Fibroblast of lung (primary cell): ENCODE measurements around the gene RETREG1. TPM values are rescaled to one million over a fixed set of nuclear protein-coding genes. Genes with fewer than 3 reads are reported as not detected.

Experiments used
- DNase-seq, 2 donors: peaks; one replicate each; pipeline versions ENCODE4 v3.0.0 to v3.0.0-alpha.2; 2010; ENCODE audit warnings: low read depth in 2 of 2
- H2AFZ ChIP-seq: 2 replicates; pipeline ENCODE4 v1.5.1; 2012; ENCODE audit warnings: low read length, control low read depth, inconsistent platforms
- H3K27ac ChIP-seq: 2 replicates; pipeline ENCODE4 v1.5.1; 2011; ENCODE audit warnings: low read length, control low read depth; ENCODE audit not compliant: insufficient read depth
- H3K27me3 ChIP-seq: 2 replicates; pipeline ENCODE4 v1.5.1; 2011; ENCODE audit warnings: mild to moderate bottlenecking, low read length; ENCODE audit not compliant: control insufficient read depth, insufficient read depth
- H3K36me3 ChIP-seq: 2 replicates; pipeline ENCODE4 v1.5.1; 2011; ENCODE audit warnings: low read length; ENCODE audit not compliant: control insufficient read depth, insufficient read depth
- H3K4me1 ChIP-seq: 2 replicates; pipeline ENCODE4 v1.5.1; 2011; ENCODE audit warnings: low read length; ENCODE audit not compliant: control insufficient read depth, insufficient read depth; ENCODE audit errors: extremely low read depth
- H3K4me2 ChIP-seq: 2 replicates; pipeline ENCODE4 v1.5.1; 2011; ENCODE audit warnings: low read length, control low read depth; ENCODE audit not compliant: insufficient read depth; ENCODE audit errors: extremely low read depth
- H3K4me3 ChIP-seq, 4 experiments: fragments of 200-600 bp in 1 of 4; sonication (generic) in 1 of 4; replicated peaks in 1 of 4; 2 replicates each; pipeline ENCODE4 v1.5.1; 2011 to 2016; ENCODE audit warnings: low read length in 4 of 4, low read depth in 3 of 4, mild to moderate bottlenecking in 3 of 4, control low read depth in 2 of 4, inconsistent platforms in 1 of 4, mixed read lengths in 1 of 4; ENCODE audit not compliant: insufficient read depth in 1 of 4; ENCODE audit errors: control extremely low read depth in 1 of 4
- H3K79me2 ChIP-seq: 2 replicates; pipeline ENCODE4 v1.5.1; 2012; ENCODE audit warnings: mild to moderate bottlenecking, low read length, inconsistent platforms; ENCODE audit not compliant: control insufficient read depth, insufficient read depth
- H3K9ac ChIP-seq: 2 replicates; pipeline ENCODE4 v1.5.1; 2011; ENCODE audit warnings: mild to moderate bottlenecking, low read length, control low read depth; ENCODE audit not compliant: insufficient read depth
- H3K9me3 ChIP-seq: 2 replicates; pipeline ENCODE4 v1.5.1; 2012; ENCODE audit warnings: low read depth, low read length; ENCODE audit not compliant: control insufficient read depth, insufficient read depth
- H4K20me1 ChIP-seq: 2 replicates; pipeline ENCODE4 v1.5.1; 2011; ENCODE audit warnings: low read length; ENCODE audit not compliant: control insufficient read depth, insufficient read depth; ENCODE audit errors: extremely low read depth
- EZH2 ChIP-seq: IDR thresholded peaks from 2 replicates; pipeline ENCODE4 v1.5.1; 2012; ENCODE audit warnings: low read length, control low read depth, mild to moderate bottlenecking; ENCODE audit errors: missing control alignments
- polyA plus RNA-seq, 2 donors: library from polyadenylated mRNA; depleted of rRNA in 1 of 2; stranded (reverse) in 1 of 2; unstranded in 1 of 2; fragments of >200 nt; gene quantifications; 2 replicates each; pipeline ENCODE4 v1.2.1, GENCODE V29; 2011 to 2012; ENCODE audit warnings: missing spikeins in 1 of 2
- total RNA-seq: library from RNA; depleted of rRNA; stranded (reverse); fragments of >200 nt; gene quantifications from 2 replicates; pipeline ENCODE4 v1.2.1, GENCODE V29; 2014
- TF ChIP-seq, protein P1 (sequence below), 2 donors: IDR thresholded peaks in 1 of 2; conservative IDR thresholded peaks in 1 of 2; 1 replicate in 1 of 2; 2 replicates in 1 of 2; pipeline ENCODE4 v1.5.1; 2011 to 2012; ENCODE audit warnings: low read length in 2 of 2, control low read depth in 1 of 2, inconsistent platforms in 1 of 2, low read depth in 1 of 2, mild to moderate bottlenecking in 1 of 2

Gene RETREG1
- total and polyA plus RNA-seq, 2 donors (not counting 1 experiment from before 2014, with no cell fraction given) = 0.41 to 0.99 TPM

DNA sequence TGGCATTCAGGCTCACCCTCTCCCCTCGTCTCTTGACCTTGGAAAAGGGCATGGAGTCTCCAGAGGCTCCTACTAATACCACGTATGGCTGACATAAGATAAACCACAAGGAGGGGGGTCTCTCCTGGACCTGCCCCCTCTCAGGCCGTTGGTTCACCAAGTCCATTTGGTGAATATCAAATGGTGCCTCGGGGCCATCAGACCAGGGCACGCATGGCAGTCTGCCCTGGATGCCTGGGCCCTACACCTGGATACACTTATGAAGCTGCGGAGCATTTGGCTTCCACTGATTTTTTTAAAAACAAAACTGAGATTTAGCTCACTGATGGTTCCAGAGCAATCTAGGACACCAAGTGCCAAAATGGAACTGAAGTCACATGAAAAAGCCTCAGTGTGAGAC lies 110.9 kb downstream of the RETREG1 start:
- Histone ChIP-seq H3K36me3 (no peaks in the 10 kb centered on the region), H3K9me3 (no peaks in the 10 kb centered on the region), H2AFZ (no peak overlapping the region), H3K27ac (no peak overlapping the region), H3K27me3 (no peaks in the 10 kb centered on the region), H3K4me2 (no peak overlapping the region), H3K4me3 (no peak overlapping the region), H3K9ac (no peak overlapping the region), H3K4me1 (no peaks in the 10 kb centered on the region), H4K20me1 (no peaks in the 10 kb centered on the region), H3K79me2 (no peaks in the 10 kb centered on the region)
- TF ChIP-seq, protein P1, sequence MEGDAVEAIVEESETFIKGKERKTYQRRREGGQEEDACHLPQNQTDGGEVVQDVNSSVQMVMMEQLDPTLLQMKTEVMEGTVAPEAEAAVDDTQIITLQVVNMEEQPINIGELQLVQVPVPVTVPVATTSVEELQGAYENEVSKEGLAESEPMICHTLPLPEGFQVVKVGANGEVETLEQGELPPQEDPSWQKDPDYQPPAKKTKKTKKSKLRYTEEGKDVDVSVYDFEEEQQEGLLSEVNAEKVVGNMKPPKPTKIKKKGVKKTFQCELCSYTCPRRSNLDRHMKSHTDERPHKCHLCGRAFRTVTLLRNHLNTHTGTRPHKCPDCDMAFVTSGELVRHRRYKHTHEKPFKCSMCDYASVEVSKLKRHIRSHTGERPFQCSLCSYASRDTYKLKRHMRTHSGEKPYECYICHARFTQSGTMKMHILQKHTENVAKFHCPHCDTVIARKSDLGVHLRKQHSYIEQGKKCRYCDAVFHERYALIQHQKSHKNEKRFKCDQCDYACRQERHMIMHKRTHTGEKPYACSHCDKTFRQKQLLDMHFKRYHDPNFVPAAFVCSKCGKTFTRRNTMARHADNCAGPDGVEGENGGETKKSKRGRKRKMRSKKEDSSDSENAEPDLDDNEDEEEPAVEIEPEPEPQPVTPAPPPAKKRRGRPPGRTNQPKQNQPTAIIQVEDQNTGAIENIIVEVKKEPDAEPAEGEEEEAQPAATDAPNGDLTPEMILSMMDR (conservative IDR thresholded peaks at IDR 0.05 in 1 of 2, IDR thresholded peaks at IDR 0.05 in 1 of 2; ENCODE audit: low read depth in 1 of 2, low read length in 2 of 2) = no peak
- TF ChIP-seq EZH2 = no peak
- no peak for DNase-seq

DNA sequence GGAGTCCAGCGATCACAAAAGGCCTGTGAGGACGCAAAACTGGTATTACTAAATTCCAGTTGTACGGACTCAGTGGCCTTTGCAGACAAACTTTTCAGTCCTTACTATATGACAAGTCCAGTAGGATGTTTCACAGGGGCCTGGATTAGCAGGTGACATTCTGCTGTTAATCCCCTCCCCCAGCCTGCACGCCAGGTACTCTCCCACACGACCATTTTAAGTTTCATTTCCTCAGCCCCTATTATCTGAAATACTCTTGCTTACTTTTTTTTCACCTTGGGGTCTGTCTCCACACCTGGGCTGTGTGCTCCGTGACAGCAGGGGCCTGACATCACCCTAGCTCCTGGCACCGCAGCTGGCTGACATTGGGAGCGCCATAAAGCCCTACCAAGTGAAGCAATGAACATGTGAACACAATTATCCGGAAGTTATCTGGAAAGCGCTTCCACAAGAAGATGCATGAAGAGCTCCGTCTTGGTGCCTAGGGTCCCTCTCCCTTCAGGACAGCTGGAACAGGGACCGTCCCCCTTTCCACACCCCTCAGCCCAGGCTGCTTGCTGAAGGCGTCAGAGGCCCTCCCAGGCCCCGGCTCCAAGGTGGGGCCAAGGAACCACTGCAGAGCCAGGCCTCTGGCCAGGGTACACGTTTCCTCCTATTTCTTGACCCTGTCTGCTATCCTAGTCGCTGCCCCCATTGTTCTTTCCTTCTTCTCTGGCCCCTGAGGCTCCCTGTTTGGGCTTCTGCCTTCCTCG lies 111.5 kb downstream of the RETREG1 start:
- no peaks in the 10 kb centered on the region for H3K27me3 ChIP-seq
- no peak for DNase-seq
- H3K4me1 ChIP-seq = no peaks in the 10 kb centered on the region
- no peaks in the 10 kb centered on the region for H3K36me3 ChIP-seq
- no peak overlapping the region for H3K27ac ChIP-seq
- no peak overlapping the region for H3K4me2 ChIP-seq
- no peak overlapping the region for H3K9ac ChIP-seq
- H4K20me1 ChIP-seq = no peaks in the 10 kb centered on the region
- no peak overlapping the region for H3K4me3 ChIP-seq
- no peak overlapping the region for H2AFZ ChIP-seq
- no peak for TF ChIP-seq EZH2
- TF ChIP-seq, protein P1 (conservative IDR thresholded peaks at IDR 0.05 in 1 of 2, IDR thresholded peaks at IDR 0.05 in 1 of 2; ENCODE audit: low read depth in 1 of 2, low read length in 2 of 2) = no peak
- H3K79me2 ChIP-seq = no peaks in the 10 kb centered on the region
- H3K9me3 ChIP-seq = no peaks in the 10 kb centered on the region

DNA sequence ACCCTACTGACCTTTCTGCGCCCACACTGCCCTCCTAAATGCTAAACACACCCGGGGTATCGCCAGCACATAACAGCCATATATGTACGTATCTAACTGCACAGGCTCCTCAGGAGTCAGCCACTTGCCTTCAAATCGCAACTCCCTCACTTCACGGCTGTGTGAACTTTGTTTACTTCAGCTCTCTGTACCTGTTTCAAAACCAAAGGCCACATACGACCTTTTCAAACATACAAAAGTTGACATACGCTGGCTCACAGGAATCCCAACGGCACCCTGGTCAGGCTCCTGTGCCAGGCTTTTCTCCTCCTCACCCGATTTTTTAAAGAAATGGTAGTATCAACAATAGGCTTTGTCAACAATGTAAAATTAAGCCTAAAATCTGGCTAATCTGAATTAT lies 112.2 kb downstream of the RETREG1 start:
- H3K9ac ChIP-seq = no peak overlapping the region
- H3K27me3 ChIP-seq = no peaks in the 10 kb centered on the region

More for the DNA sequence above, 112.2 kb downstream of the RETREG1 start:
- no peak overlapping the region for H2AFZ ChIP-seq
- no peak overlapping the region for H3K27ac ChIP-seq
- no peak for DNase-seq
- no peaks in the 10 kb centered on the region for H3K36me3 ChIP-seq
- H3K9me3 ChIP-seq = no peaks in the 10 kb centered on the region
- TF ChIP-seq, protein P1 (conservative IDR thresholded peaks at IDR 0.05 in 1 of 2, IDR thresholded peaks at IDR 0.05 in 1 of 2; ENCODE audit: low read depth in 1 of 2, low read length in 2 of 2) = no peak
- no peak for TF ChIP-seq EZH2
- no peaks in the 10 kb centered on the region for H4K20me1 ChIP-seq
- no peaks in the 10 kb centered on the region for H3K79me2 ChIP-seq
- H3K4me3 ChIP-seq = no peak overlapping the region
- no peaks in the 10 kb centered on the region for H3K4me1 ChIP-seq
- no peak overlapping the region for H3K4me2 ChIP-seq
